Superior temporal gyrus (tissue), 1 donor: ENCODE measurements around the gene SLC7A6.

Experiments used
- DNase-seq: peaks from one replicate; pipeline ENCODE4 v3.0.0-alpha.2; 2016; ENCODE audit errors: extremely low spot score

SLC7A6 gene

GRCh38 chr16:68264128-68265077, at the start of gene SLC7A6:
TSS of gene SLC7A6 (plus strand) at chr16:68264526. CDS start at chr16:68274727, 10,201 bp downstream.
- DNase-seq = peak; percentile 57

- no peak for DNase-seq
Measured at GRCh38 chr16:68214726-68215125, 49.6 kb upstream of the SLC7A6 start.

GRCh38 chr16:68215302-68215701, 49.0 kb upstream of the SLC7A6 start:
- no peak for DNase-seq

GRCh38 chr16:68216240-68216639, 48.1 kb upstream of the SLC7A6 start:
- no peak for DNase-seq

- DNase-seq = no peak
Measured at GRCh38 chr16:68217506-68217905, 46.8 kb upstream of the SLC7A6 start.

GRCh38 chr16:68219725-68220351, 44.5 kb upstream of the SLC7A6 start:
- DNase-seq = no peak

GRCh38 chr16:68223072-68223471, 41.3 kb upstream of the SLC7A6 start:
- DNase-seq = no peak

- no peak for DNase-seq
Measured at GRCh38 chr16:68226116-68226515, 38.2 kb upstream of the SLC7A6 start.

GRCh38 chr16:68227183-68227793, 37.0 kb upstream of the SLC7A6 start:
- no peak for DNase-seq

- DNase-seq = no peak
Measured at GRCh38 chr16:68227850-68228553, 36.3 kb upstream of the SLC7A6 start.

GRCh38 chr16:68228652-68229051, 35.7 kb upstream of the SLC7A6 start:
- no peak for DNase-seq

- DNase-seq = peak; percentile 92
Measured at GRCh38 chr16:68229431-68230175, 34.7 kb upstream of the SLC7A6 start.

GRCh38 chr16:68230176-68230571, 34.2 kb upstream of the SLC7A6 start:
- DNase-seq = no peak

- DNase-seq = no peak
Measured at GRCh38 chr16:68230956-68231355, 33.4 kb upstream of the SLC7A6 start.

- DNase-seq = no peak
Measured at GRCh38 chr16:68231384-68232136, 32.8 kb upstream of the SLC7A6 start.

- no peak for DNase-seq
Measured at GRCh38 chr16:68232335-68232734, 32.0 kb upstream of the SLC7A6 start.

- no peak for DNase-seq
Measured at GRCh38 chr16:68233085-68233834, 31.1 kb upstream of the SLC7A6 start.

- no peak for DNase-seq
Measured at GRCh38 chr16:68233835-68234187, 30.5 kb upstream of the SLC7A6 start.

GRCh38 chr16:68234188-68235107, 29.9 kb upstream of the SLC7A6 start:
- DNase-seq = no peak
